Keratinocyte (primary cell): ENCODE results near the gene GASK1A.

ENCODE experiments used
- EZH2 ChIP-seq: IDR thresholded peaks from one replicate; pipeline ENCODE4 v1.6.1; 2012; ENCODE audit warnings: inconsistent platforms, mild to moderate bottlenecking, low read length, moderate library complexity
- TF ChIP-seq, protein P1 (sequence below), 3 experiments: IDR thresholded peaks in 1 of 3; conservative IDR thresholded peaks in 1 of 3; optimal IDR thresholded peaks in 1 of 3; 2 replicates in 2 of 3; 3 replicates in 1 of 3; pipeline versions ENCODE3 to v1.5.1; 2011; ENCODE audit warnings: low read length in 3 of 3, mild to moderate bottlenecking in 3 of 3, moderate library complexity in 2 of 3, control low read depth in 1 of 3, inconsistent platforms in 1 of 3; ENCODE audit not compliant: insufficient read depth in 2 of 3; ENCODE audit errors: extremely low read depth in 1 of 3

DNA sequence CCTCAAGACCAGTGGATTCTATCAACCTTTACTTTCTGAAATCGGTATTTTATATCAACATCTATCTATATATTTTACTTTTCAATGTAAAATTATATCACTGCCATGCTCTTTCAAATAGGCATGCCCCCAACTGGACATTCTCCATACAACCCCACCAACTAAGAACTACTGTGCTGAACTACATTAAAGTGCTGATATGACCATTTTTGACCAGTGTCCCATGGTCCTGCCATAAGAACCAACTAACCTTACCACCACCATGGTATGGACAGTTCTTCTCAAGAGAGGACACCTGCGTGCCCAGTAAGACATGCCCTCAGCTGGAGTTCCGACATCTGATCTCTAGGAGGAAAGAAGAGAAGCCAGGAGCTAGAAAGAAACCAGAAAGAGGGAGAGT, 111.1 kb downstream of the GASK1A start:
- TF ChIP-seq, protein P1, sequence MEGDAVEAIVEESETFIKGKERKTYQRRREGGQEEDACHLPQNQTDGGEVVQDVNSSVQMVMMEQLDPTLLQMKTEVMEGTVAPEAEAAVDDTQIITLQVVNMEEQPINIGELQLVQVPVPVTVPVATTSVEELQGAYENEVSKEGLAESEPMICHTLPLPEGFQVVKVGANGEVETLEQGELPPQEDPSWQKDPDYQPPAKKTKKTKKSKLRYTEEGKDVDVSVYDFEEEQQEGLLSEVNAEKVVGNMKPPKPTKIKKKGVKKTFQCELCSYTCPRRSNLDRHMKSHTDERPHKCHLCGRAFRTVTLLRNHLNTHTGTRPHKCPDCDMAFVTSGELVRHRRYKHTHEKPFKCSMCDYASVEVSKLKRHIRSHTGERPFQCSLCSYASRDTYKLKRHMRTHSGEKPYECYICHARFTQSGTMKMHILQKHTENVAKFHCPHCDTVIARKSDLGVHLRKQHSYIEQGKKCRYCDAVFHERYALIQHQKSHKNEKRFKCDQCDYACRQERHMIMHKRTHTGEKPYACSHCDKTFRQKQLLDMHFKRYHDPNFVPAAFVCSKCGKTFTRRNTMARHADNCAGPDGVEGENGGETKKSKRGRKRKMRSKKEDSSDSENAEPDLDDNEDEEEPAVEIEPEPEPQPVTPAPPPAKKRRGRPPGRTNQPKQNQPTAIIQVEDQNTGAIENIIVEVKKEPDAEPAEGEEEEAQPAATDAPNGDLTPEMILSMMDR (optimal IDR thresholded peaks at IDR 0.05 in 1 of 3, IDR thresholded peaks at IDR 0.05 in 1 of 3, conservative IDR thresholded peaks at IDR 0.05 in 1 of 3; ENCODE audit: extremely low read depth in 1 of 3, insufficient read depth in 2 of 3, low read length in 3 of 3), result no peak
- TF ChIP-seq EZH2, result no peak
